HG02798 (cell line): ENCODE measurements around the gene PPP1R14D.
"Not testable (repeated sequence)": the region's sequence is repeated elsewhere in the genome, so short reads cannot be mapped to it uniquely, and the experiment has no call there.

Experiments
- ATAC-seq: cut with Tn5 transposase; IDR thresholded peaks from one replicate; pipeline ENCODE4 v1.9.1; 2021; ENCODE audit warnings: mild to moderate bottlenecking; ENCODE audit not compliant: unreplicated experiment, poor library complexity

Gene PPP1R14D

DNA sequence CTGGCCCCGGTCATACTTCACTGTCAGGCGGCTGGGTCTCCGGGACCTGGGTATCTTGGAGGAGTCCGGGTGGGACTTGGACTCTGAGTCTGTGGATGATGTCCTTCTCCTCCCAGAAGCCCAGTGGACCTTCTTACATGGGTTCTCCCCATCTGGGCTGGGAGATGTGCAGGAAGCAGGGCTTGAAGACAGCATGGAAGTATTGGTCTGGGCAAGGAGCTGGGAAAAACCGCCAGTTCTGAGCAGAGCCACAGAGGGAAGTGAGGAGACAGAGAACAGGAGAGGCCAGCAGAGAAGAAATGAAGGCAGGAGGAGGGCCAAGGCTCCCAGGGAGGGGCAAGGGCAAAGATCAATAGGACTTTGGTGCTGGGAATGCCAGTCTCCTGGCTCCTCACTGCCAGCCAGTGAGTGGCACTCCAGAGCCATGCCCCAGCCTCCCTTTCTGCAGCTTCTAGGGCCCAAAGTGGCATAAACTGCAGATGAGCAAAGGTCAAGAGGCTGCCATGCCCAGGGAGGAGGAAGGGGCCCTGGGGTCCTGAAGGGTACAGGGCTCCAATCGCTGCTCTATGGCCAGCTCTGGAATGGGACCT, at the start of gene PPP1R14D:
PPP1R14D (minus strand) TSS at position 262 of the 590 bp plus-strand sequence; CDS start at position 195, 67 bp downstream.
- no peak for ATAC-seq

- no peak for ATAC-seq
Measured at GRCh38 chr15:40877694-40878093, 49.2 kb upstream of the PPP1R14D start.

GRCh38 chr15:40875991-40876730, 47.7 kb upstream of the PPP1R14D start:
- ATAC-seq: no peak

DNA sequence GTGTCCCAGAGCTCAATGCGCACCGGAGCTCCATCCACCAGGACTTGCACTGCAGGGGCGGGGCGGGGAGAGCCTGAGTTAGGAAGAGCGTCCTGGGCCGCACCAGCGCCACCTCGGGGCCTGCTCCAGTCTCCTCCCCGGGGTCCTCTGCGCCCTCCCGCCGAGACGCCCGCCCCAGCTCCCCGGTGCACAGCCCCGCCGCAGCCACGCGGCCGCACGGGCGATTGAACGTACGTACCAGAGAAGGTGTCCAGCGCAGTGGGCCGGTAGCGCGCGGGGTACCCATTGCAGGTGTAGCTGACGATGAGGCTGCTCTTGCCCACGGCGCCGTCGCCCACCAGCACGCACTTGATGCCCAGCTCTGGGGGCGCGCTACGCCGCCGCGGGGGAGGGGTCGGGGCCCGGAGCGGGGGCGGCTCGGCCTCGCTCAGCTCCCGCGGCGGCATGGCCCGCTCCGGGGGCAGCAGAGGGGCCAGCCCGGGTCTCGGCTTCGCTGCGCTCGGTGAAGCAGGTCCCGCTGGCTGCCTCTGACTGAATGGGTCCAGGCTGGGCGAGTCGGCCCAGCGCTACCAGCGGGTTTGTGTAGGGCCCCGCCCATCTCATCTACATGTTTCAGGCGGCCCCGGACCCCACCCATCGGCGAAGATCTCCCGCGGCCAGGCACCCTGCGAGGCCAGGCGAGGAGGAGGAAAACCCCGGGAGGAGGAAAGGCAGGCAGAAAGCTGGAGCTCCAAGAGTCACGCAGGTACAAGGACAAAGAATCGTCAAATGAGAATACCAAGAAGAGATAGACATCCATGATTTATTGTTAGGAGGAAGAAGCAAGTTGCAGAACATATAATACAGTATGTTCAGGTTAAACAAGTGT, 45.4 kb upstream of the PPP1R14D start, which contains the start of gene RHOV:
RHOV (minus strand) TSS at position 541 of the 868 bp plus-strand sequence; CDS start at position 446, 95 bp downstream.
- ATAC-seq: peak; percentile 55

GRCh38 chr15:40872791-40873693, 44.5 kb upstream of the PPP1R14D start:
- no peak for ATAC-seq

GRCh38 chr15:40871749-40872617, 43.5 kb upstream of the PPP1R14D start:
- ATAC-seq: peak; percentile 39

- ATAC-seq: no peak
Measured at GRCh38 chr15:40870716-40871115, 42.2 kb upstream of the PPP1R14D start.

DNA sequence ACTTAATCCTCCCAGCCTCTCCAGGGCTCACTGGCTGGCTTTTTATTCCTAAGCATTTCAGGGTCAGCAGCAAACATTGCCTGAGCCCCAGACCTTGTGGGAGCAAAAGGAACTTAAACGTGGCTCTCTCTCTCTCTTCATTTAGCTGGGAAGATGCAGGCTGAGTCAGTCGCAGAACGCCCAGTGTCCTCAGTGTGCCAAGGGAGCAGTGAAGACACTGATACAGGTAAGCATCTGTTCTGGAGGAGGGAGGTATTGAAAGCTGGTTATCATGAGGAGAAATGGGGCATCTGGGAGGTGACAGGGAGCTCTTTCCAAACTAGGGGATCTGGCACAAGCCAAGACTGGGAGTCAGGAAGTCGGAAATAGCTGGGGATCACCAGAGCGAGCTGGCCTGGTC, 41.2 kb upstream of the PPP1R14D start:
- ATAC-seq: no peak

DNA sequence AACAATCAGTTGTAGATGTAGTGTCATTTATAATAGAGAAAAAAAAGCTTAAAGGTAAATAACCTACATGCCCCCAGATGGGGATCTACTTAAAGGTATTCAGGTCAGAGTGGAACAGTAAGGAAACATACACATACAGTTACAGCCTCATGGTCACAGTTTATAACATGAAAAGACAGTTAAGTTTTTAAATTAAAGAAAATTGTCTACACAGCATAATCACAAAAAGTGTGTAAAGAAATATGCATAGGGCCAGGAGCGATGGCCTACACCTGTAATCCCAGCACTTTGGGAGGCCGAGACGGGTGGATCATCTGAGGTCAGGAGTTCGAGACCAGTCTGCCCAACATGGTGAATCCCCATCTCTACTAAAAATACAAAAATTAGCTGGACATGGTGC, 38.7 kb upstream of the PPP1R14D start:
- no peak for ATAC-seq

DNA sequence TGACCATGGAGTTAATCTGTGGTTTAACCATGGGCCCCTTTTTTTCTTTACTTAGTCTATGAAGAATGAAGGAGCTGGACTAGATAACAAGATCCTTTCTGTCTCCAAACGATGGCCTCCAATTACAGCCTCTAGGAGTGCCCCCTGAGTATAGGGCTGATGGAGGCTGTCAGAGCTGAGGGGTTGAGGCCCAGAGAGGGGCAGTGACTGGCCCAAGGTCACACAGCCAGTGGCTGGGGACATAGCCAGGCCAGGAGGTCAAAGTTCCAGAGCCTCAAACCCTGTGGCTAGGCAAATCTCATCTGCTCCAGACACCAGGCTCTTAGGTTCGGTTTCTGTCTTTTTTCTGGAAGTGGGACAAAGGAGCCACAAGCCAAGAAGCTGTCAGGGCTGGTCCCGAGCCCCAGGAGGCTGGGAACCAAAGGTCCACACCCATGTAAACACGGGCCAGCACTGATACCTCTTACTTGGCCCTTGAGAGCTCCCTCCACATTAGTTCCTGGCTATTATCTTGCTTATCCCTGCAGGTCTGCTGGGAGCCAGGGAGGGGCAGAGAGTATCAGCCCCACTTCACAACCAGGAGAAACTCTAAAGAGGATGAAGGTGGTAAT, 35.3 kb upstream of the PPP1R14D start:
- ATAC-seq: no peak

DNA sequence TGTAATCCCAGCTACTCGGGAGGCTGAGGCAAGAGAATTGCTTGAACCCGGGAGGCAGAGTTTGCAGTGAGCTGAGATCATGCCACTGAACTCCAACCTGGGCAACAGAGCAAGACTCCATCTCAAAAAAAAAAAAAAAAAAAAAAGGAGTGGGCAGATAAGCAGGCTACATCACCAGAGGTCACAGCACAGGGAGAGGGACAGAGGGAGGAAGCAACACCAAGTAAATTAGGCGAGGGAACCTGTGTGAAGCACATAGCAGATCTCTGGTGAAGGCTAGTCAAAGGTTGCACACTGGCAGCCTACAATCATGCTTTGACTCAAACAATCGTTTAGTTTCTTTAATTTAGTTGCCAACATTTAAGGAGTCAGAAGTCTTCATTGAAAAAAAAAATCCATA, 32.6 kb upstream of the PPP1R14D start:
- not testable (repeated sequence) for ATAC-seq

- ATAC-seq: peak; percentile 63
Measured at GRCh38 chr15:40859206-40859851, 30.8 kb upstream of the PPP1R14D start.

- ATAC-seq: no peak
Measured at GRCh38 chr15:40858706-40859105, 30.2 kb upstream of the PPP1R14D start.

- ATAC-seq: peak; percentile 75
Measured at GRCh38 chr15:40857601-40858341, 29.3 kb upstream of the PPP1R14D start.

DNA sequence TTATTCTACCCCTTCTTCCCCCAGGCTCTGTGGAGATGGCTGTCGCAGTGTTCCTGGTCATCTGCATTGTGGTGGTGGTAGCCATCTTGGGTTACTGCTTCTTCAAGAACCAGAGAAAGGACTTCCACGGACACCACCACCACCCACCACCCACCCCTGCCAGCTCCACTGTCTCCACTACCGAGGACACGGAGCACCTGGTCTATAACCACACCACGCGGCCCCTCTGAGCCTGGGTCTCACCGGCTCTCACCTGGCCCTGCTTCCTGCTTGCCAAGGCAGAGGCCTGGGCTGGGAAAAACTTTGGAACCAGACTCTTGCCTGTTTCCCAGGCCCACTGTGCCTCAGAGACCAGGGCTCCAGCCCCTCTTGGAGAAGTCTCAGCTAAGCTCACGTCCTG, 28.2 kb upstream of the PPP1R14D start:
- no peak for ATAC-seq

GRCh38 chr15:40855706-40856234, 27.3 kb upstream of the PPP1R14D start:
- ATAC-seq: no peak

DNA sequence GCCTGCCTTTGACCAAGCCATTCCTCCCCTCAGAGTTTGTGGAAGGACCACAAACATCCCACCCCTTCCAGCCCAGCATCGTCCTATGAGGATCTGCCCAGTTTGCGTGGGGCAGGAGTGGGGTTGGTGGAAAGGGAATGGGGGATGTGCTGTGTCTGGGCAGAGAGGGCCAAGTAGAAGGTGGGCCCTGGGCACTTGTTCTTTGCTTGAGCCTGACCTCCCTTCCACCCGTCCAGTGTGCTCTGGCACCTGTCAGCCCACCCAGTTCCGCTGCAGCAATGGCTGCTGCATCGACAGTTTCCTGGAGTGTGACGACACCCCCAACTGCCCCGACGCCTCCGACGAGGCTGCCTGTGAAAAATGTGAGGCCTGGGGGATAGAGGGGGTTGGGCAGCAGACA, 25.7 kb upstream of the PPP1R14D start:
- ATAC-seq: no peak
